ENCODE results near the gene TGIF2LX.
"Not testable (repeated sequence)": the region's sequence is repeated elsewhere in the genome, so short reads cannot be mapped to it uniquely, and the experiment has no call there.

TGIF2LX gene

DNA sequence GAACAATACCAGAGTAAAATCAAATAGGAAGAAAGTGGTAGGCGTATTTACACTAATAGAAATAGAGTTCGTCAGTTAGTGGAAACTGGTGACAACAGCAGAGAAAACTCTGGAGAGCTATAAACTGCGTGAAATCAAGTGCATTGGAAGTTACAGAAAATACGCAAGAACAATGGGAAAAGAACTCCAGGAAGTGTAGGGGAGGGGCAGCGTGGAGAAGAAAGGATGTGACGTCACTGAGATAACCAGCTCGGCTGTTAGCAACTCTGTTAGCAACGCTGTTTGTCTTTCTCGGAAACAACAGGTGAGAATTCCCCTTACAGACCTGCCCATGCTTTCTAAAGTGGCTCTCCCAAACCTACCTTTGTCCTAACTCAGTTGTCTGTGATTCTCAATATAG, at the start of gene TGIF2LX:
Gene TGIF2LX, plus strand, starts transcription at position 244 of the 400 bp plus-strand sequence. CDS start 178 bp downstream, outside the sequence.
- DNase-seq (ENCODE audit: low read depth, low spot score), result not testable (repeated sequence)

- not testable (repeated sequence) for DNase-seq (ENCODE audit: low read depth, low spot score)
Measured at GRCh38 chrX:89922338-89922934, 728 bp downstream of the TGIF2LX start.

GRCh38 chrX:89943077-89943476, 21.4 kb downstream of the TGIF2LX start:
- DNase-seq (ENCODE audit: low read depth, low spot score), result not testable (repeated sequence)

- DNase-seq (ENCODE audit: low read depth, low spot score), result not testable (repeated sequence)
Measured at GRCh38 chrX:89965588-89965987, 43.9 kb downstream of the TGIF2LX start.
